ENCODE measurements around the gene SLC7A5.

GRCh38 chr16:87849419-87850008 lies 19.8 kb downstream of the SLC7A5 start:
- TF ChIP-seq POLR2A (IDR thresholded peaks at IDR 0.05; ENCODE audit: low read depth, low read length) = no peak
- TF ChIP-seq POLR2AphosphoS5 (IDR thresholded peaks at IDR 0.05; ENCODE audit: low read depth, low read length) = no peak

Measured in GM12892 (cell line).